ENCODE data around the gene TBCD. TPM values are rescaled to one million over a fixed set of nuclear protein-coding genes. Genes with fewer than 3 reads are reported as not detected.
A peak's percentile ranks its signal among the peaks of the same experiment; 100 is the strongest.

The TBCD gene
- total RNA-seq, 2 donors from 2014 or later = 66.5 to 166 TPM

GRCh38 chr17:82808921-82809905 is 57.3 kb downstream of the TBCD start:
- no peak for ATAC-seq
- H3K27me3 Mint-ChIP-seq = no peaks in the 10 kb centered on the region
- H3K27ac Mint-ChIP-seq = no peak overlapping the region
- peaks cover 0 to 2% of the 10 kb centered on the region in 2 donors for H3K4me1 Mint-ChIP-seq (ENCODE audit: low read depth in 2 of 2)
- H3K36me3 Mint-ChIP-seq = no peaks in the 10 kb centered on the region
- no peaks in the 10 kb centered on the region for H3K9me3 Mint-ChIP-seq
- DNase-seq (ENCODE audit: low spot score) = no peak
- H3K4me3 Mint-ChIP-seq = no peak overlapping the region

- Mint-ChIP-seq H3K9me3 (no peaks in the 10 kb centered on the region), H3K36me3 (no peaks in the 10 kb centered on the region), H3K27me3 (no peaks in the 10 kb centered on the region), H3K4me1 (ENCODE audit: low read depth in 2 of 2) (peaks cover 0 to 6% of the 10 kb centered on the region in 2 donors), H3K27ac (no peak overlapping the region), H3K4me3 (no peak overlapping the region)
- ATAC-seq = no peak
- no peak for DNase-seq (ENCODE audit: low spot score)
Observed at GRCh38 chr17:82810644-82811430, 59.0 kb downstream of the TBCD start.

GRCh38 chr17:82812058-82812457 is 60.2 kb downstream of the TBCD start:
- DNase-seq (ENCODE audit: low spot score) = no peak

GRCh38 chr17:82812601-82813000 is 60.7 kb downstream of the TBCD start:
- Mint-ChIP-seq H3K4me1 (ENCODE audit: low read depth in 2 of 2) (peaks cover 0 to 6% of the 10 kb centered on the region in 2 donors), H3K36me3 (peaks cover 8% of the 10 kb centered on the region), H3K27ac (no peak overlapping the region), H3K27me3 (no peaks in the 10 kb centered on the region), H3K9me3 (no peaks in the 10 kb centered on the region), H3K4me3 (no peak overlapping the region)
- ATAC-seq = no peak
- DNase-seq (ENCODE audit: low spot score) = no peak

More at GRCh38 chr17:82812058-82812457, 60.2 kb downstream of the TBCD start:
- Mint-ChIP-seq H3K36me3 (peaks cover 6% of the 10 kb centered on the region), H3K4me1 (ENCODE audit: low read depth in 2 of 2) (peaks cover 0 to 6% of the 10 kb centered on the region in 2 donors), H3K9me3 (no peaks in the 10 kb centered on the region), H3K27me3 (no peaks in the 10 kb centered on the region), H3K4me3 (no peak overlapping the region), H3K27ac (no peak overlapping the region)
- no peak for ATAC-seq

GRCh38 chr17:82813299-82814051 is 61.6 kb downstream of the TBCD start:
- Mint-ChIP-seq H3K4me3 (no peak overlapping the region), H3K4me1 (ENCODE audit: low read depth in 2 of 2) (peaks cover 0 to 6% of the 10 kb centered on the region in 2 donors), H3K27me3 (no peaks in the 10 kb centered on the region), H3K36me3 (peaks cover 11% of the 10 kb centered on the region), H3K27ac (no peak overlapping the region), H3K9me3 (no peaks in the 10 kb centered on the region)
- DNase-seq (ENCODE audit: low spot score) (no peak), ATAC-seq (no peak)

GRCh38 chr17:82814834-82815233 is 63.0 kb downstream of the TBCD start:
- Mint-ChIP-seq H3K9me3 (no peaks in the 10 kb centered on the region), H3K27ac (peak overlapping the region in 1 of 2 donors; percentile 43), H3K4me3 (no peak overlapping the region), H3K36me3 (peaks cover 11% of the 10 kb centered on the region), H3K4me1 (ENCODE audit: low read depth in 2 of 2) (peaks cover 0 to 6% of the 10 kb centered on the region in 2 donors), H3K27me3 (no peaks in the 10 kb centered on the region)
- ATAC-seq = no peak
- peak; percentile 6 for DNase-seq (ENCODE audit: low spot score)

- ATAC-seq = peak in 1 of 2 donors; percentile 32
- peaks cover 0 to 7% of the 10 kb centered on the region in 2 donors for H3K4me1 Mint-ChIP-seq (ENCODE audit: low read depth in 2 of 2)
- H3K4me3 Mint-ChIP-seq = no peak overlapping the region
- no peak for DNase-seq (ENCODE audit: low spot score)
- H3K27me3 Mint-ChIP-seq = no peaks in the 10 kb centered on the region
- peaks cover 15% of the 10 kb centered on the region for H3K36me3 Mint-ChIP-seq
- peaks cover 2% of the 10 kb centered on the region for H3K9me3 Mint-ChIP-seq
- no peak overlapping the region for H3K27ac Mint-ChIP-seq
Observed at GRCh38 chr17:82815354-82815753, 63.5 kb downstream of the TBCD start.

GRCh38 chr17:82815790-82816305 is 64.0 kb downstream of the TBCD start:
- Mint-ChIP-seq H3K4me1 (ENCODE audit: low read depth in 2 of 2) (peaks cover 0 to 9% of the 10 kb centered on the region in 2 donors), H3K9me3 (peaks cover 4% of the 10 kb centered on the region), H3K27ac (no peak overlapping the region), H3K36me3 (peaks cover 20% of the 10 kb centered on the region), H3K4me3 (no peak overlapping the region), H3K27me3 (no peaks in the 10 kb centered on the region)
- no peak for ATAC-seq
- no peak for DNase-seq (ENCODE audit: low spot score)

- Mint-ChIP-seq H3K4me3 (no peak overlapping the region), H3K27ac (no peak overlapping the region), H3K27me3 (no peaks in the 10 kb centered on the region), H3K36me3 (peaks cover 20% of the 10 kb centered on the region), H3K9me3 (peaks cover 4% of the 10 kb centered on the region), H3K4me1 (ENCODE audit: low read depth in 2 of 2) (peaks cover 0 to 9% of the 10 kb centered on the region in 2 donors)
- ATAC-seq (no peak), DNase-seq (ENCODE audit: low spot score) (no peak)
Observed at GRCh38 chr17:82816358-82816757, 64.5 kb downstream of the TBCD start.

- no peak overlapping the region for H3K27ac Mint-ChIP-seq
Observed at GRCh38 chr17:82817947-82818346, 66.1 kb downstream of the TBCD start.

GRCh38 chr17:82820278-82821251 is 68.7 kb downstream of the TBCD start:
- Mint-ChIP-seq H3K27me3 (no peaks in the 10 kb centered on the region), H3K9me3 (peaks cover 4% of the 10 kb centered on the region), H3K27ac (peak overlapping the region in 1 of 2 donors; percentile 50), H3K4me1 (ENCODE audit: low read depth in 2 of 2) (peaks cover 6 to 8% of the 10 kb centered on the region in 2 donors), H3K4me3 (no peak overlapping the region), H3K36me3 (peaks cover 20% of the 10 kb centered on the region)
- DNase-seq (ENCODE audit: low spot score) (no peak), ATAC-seq (no peak)

More at GRCh38 chr17:82817947-82818346, 66.1 kb downstream of the TBCD start:
- Mint-ChIP-seq H3K4me3 (no peak overlapping the region), H3K36me3 (peaks cover 20% of the 10 kb centered on the region), H3K4me1 (ENCODE audit: low read depth in 2 of 2) (peaks cover 8 to 12% of the 10 kb centered on the region in 2 donors), H3K27me3 (no peaks in the 10 kb centered on the region), H3K9me3 (peaks cover 4% of the 10 kb centered on the region)
- DNase-seq (ENCODE audit: low spot score) (no peak), ATAC-seq (no peak)

- peaks cover 6 to 8% of the 10 kb centered on the region in 2 donors for H3K4me1 Mint-ChIP-seq (ENCODE audit: low read depth in 2 of 2)
- H3K36me3 Mint-ChIP-seq = peaks cover 14% of the 10 kb centered on the region
- no peak overlapping the region for H3K4me3 Mint-ChIP-seq
- no peaks in the 10 kb centered on the region for H3K27me3 Mint-ChIP-seq
- DNase-seq (ENCODE audit: low spot score) (no peak), ATAC-seq (no peak)
- no peak overlapping the region for H3K27ac Mint-ChIP-seq
- H3K9me3 Mint-ChIP-seq = peaks cover 4% of the 10 kb centered on the region
Observed at GRCh38 chr17:82821554-82821953, 69.7 kb downstream of the TBCD start.

Measured in natural killer cell treated with Interleukin-12 subunit alpha and Interleukin-12 subunit beta and Interleukin-15 and Interleukin-18, amount 100 ng/mL, for 72 hours (primary cell).